HL-60 (cell line): ENCODE measurements around the gene GRIK5.

Experiments
- DNase-seq, 2 experiments: peaks; one replicate each; pipeline ENCODE4 v3.0.0-alpha.2; 2010 to 2020; ENCODE audit warnings: low read depth in 1 of 2, low spot score in 1 of 2
- H3K27ac ChIP-seq: fragments of 250-450 bp; sonication (Bioruptor Pico); replicated peaks from 2 replicates; pipeline ENCODE4 v1.5.1; 2020; ENCODE audit warnings: mild to moderate bottlenecking, moderate library complexity
- H3K27me3 ChIP-seq: fragments of 250-450 bp; sonication (Bioruptor Pico); 2 replicates; pipeline ENCODE4 v1.5.1; 2021; ENCODE audit warnings: mild to moderate bottlenecking, moderate library complexity; ENCODE audit not compliant: insufficient read depth, poor library complexity, severe bottlenecking
- H3K4me3 ChIP-seq: replicated peaks from 2 replicates; pipeline ENCODE4 v1.5.1; 2011; ENCODE audit warnings: mild to moderate bottlenecking, control low read depth, low read length; ENCODE audit not compliant: insufficient read depth
- GABPA ChIP-seq: IDR thresholded peaks from 2 replicates; pipeline ENCODE4 v1.6.1; 2012; ENCODE audit warnings: low read depth
- POLR2AphosphoS5 ChIP-seq: IDR thresholded peaks from 2 replicates; pipeline ENCODE4 v1.6.1; 2012; ENCODE audit warnings: low read depth
- SPI1 ChIP-seq: IDR thresholded peaks from 2 replicates; pipeline ENCODE4 v1.6.1; 2012; ENCODE audit warnings: low read depth, mild to moderate bottlenecking, borderline replicate concordance
- TF ChIP-seq, protein P1 (sequence below): IDR thresholded peaks from 2 replicates; pipeline ENCODE4 v1.6.1; 2012; ENCODE audit warnings: low read depth; ENCODE audit not compliant: insufficient replicate concordance
- TF ChIP-seq, protein P2 (sequence below): IDR thresholded peaks from one replicate; pipeline ENCODE4 v1.5.1; 2011; ENCODE audit warnings: low read length, control low read depth, inconsistent platforms; ENCODE audit not compliant: insufficient read depth

GRIK5 gene

GRCh38 chr19:42051166-42052115 lies 18.6 kb downstream of the GRIK5 start:
- Histone ChIP-seq H3K27me3 (no peaks in the 10 kb centered on the region), H3K27ac (no peak overlapping the region), H3K4me3 (no peak overlapping the region)
- TF ChIP-seq POLR2AphosphoS5, result no peak
- TF ChIP-seq, protein P1, sequence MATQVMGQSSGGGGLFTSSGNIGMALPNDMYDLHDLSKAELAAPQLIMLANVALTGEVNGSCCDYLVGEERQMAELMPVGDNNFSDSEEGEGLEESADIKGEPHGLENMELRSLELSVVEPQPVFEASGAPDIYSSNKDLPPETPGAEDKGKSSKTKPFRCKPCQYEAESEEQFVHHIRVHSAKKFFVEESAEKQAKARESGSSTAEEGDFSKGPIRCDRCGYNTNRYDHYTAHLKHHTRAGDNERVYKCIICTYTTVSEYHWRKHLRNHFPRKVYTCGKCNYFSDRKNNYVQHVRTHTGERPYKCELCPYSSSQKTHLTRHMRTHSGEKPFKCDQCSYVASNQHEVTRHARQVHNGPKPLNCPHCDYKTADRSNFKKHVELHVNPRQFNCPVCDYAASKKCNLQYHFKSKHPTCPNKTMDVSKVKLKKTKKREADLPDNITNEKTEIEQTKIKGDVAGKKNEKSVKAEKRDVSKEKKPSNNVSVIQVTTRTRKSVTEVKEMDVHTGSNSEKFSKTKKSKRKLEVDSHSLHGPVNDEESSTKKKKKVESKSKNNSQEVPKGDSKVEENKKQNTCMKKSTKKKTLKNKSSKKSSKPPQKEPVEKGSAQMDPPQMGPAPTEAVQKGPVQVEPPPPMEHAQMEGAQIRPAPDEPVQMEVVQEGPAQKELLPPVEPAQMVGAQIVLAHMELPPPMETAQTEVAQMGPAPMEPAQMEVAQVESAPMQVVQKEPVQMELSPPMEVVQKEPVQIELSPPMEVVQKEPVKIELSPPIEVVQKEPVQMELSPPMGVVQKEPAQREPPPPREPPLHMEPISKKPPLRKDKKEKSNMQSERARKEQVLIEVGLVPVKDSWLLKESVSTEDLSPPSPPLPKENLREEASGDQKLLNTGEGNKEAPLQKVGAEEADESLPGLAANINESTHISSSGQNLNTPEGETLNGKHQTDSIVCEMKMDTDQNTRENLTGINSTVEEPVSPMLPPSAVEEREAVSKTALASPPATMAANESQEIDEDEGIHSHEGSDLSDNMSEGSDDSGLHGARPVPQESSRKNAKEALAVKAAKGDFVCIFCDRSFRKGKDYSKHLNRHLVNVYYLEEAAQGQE, result no peak
- no peak for TF ChIP-seq SPI1
- TF ChIP-seq, protein P2, sequence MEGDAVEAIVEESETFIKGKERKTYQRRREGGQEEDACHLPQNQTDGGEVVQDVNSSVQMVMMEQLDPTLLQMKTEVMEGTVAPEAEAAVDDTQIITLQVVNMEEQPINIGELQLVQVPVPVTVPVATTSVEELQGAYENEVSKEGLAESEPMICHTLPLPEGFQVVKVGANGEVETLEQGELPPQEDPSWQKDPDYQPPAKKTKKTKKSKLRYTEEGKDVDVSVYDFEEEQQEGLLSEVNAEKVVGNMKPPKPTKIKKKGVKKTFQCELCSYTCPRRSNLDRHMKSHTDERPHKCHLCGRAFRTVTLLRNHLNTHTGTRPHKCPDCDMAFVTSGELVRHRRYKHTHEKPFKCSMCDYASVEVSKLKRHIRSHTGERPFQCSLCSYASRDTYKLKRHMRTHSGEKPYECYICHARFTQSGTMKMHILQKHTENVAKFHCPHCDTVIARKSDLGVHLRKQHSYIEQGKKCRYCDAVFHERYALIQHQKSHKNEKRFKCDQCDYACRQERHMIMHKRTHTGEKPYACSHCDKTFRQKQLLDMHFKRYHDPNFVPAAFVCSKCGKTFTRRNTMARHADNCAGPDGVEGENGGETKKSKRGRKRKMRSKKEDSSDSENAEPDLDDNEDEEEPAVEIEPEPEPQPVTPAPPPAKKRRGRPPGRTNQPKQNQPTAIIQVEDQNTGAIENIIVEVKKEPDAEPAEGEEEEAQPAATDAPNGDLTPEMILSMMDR, result no peak
- DNase-seq, result no peak

DNA sequence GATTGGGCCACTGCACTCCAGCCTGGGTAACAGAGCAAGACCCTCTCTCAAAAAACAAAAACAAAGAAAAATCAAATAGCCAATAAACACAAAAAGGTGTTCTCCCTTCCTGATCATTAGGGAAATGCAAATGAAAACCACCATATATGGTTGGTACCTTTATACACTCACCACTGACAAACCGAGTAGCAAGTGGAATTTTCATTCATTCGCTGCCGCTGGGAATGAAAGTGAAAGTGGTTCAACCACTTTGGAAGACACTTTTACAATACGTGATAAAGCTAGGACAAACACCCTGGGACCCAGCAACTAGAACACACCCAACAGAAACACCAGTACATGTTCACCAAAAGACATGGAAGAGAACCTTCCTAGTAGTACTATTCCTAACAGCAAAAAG lies 21.0 kb downstream of the GRIK5 start:
- H3K27ac ChIP-seq, result no peak overlapping the region
- DNase-seq, result no peak
- no peaks in the 10 kb centered on the region for H3K27me3 ChIP-seq
- H3K4me3 ChIP-seq, result no peak overlapping the region
- TF ChIP-seq SPI1 (no peak), POLR2AphosphoS5 (no peak), GABPA (no peak)
- TF ChIP-seq, protein P1, result no peak
- TF ChIP-seq, protein P2, result no peak

GRCh38 chr19:42045575-42045974 lies 24.4 kb downstream of the GRIK5 start:
- Histone ChIP-seq H3K27ac (no peak overlapping the region), H3K27me3 (no peaks in the 10 kb centered on the region), H3K4me3 (no peak overlapping the region)
- no peak for DNase-seq
- TF ChIP-seq GABPA (no peak), POLR2AphosphoS5 (no peak), SPI1 (no peak)
- TF ChIP-seq, protein P2, result no peak
- TF ChIP-seq, protein P1, result no peak
